H1 (cell line): ENCODE results near the gene PLD2. TPM values are rescaled to one million over a fixed set of nuclear protein-coding genes. Genes with fewer than 3 reads are reported as not detected.

Experiments
- CTCF ChIA-PET: fragments of 300-600 bp; sonication (Branson Sonifier 250); formaldehyde crosslinking; loops from one replicate; lab custom pipeline; 2021; ENCODE audit not compliant: partially characterized antibody; lab: Charles Lee
- POLR2A ChIA-PET: fragments of 300-600 bp; sonication (Branson Sonifier 250); formaldehyde crosslinking; loops from one replicate; lab custom pipeline; 2021; ENCODE audit warnings: inconsistent platforms; ENCODE audit not compliant: partially characterized antibody; lab: Charles Lee
- DNase-seq, 2 experiments: peaks; one replicate each; pipeline versions ENCODE4 v3.0.0 to v3.0.0-alpha.2; 2010 to 2022; ENCODE audit warnings: low spot score in 2 of 2, low read depth in 1 of 2, mixed read lengths in 1 of 2
- FAIRE-seq: peaks from 2 replicates; lab custom pipeline; 2011; peaks lifted over from hg19 to GRCh38; lab: Jason Lieb, UNC
- H2AFZ ChIP-seq: 2 replicates; pipeline ENCODE4 v1.8.1; 2012; ENCODE audit warnings: low read length, inconsistent platforms
- H2AK5ac ChIP-seq: 2 replicates; pipeline ENCODE4 v1.6.1; 2013; ENCODE audit warnings: low read depth, low read length
- H2BK120ac ChIP-seq: replicated peaks from 2 replicates; pipeline ENCODE3; 2013; ENCODE audit warnings: low read depth, low read length, inconsistent platforms
- H2BK12ac ChIP-seq: 2 replicates; pipeline ENCODE4 v1.6.1; 2013; ENCODE audit warnings: low read depth, low read length
- H2BK15ac ChIP-seq: 2 replicates; pipeline ENCODE4 v1.6.1; 2013; ENCODE audit warnings: low read length
- H2BK20ac ChIP-seq: 2 replicates; pipeline ENCODE4 v1.6.1; 2013; ENCODE audit warnings: low read length
- H2BK5ac ChIP-seq: 2 replicates; pipeline ENCODE4 v1.6.1; 2013; ENCODE audit warnings: low read depth, low read length
- H3K14ac ChIP-seq: 2 replicates; pipeline ENCODE4 v1.6.1; 2013; ENCODE audit warnings: inconsistent platforms; ENCODE audit not compliant: insufficient read length
- H3K18ac ChIP-seq: 2 replicates; pipeline ENCODE4 v1.6.1; 2013; ENCODE audit warnings: low read length; ENCODE audit errors: extremely low read depth
- H3K23ac ChIP-seq: 2 replicates; pipeline ENCODE4 v1.6.1; 2013; ENCODE audit warnings: inconsistent platforms; ENCODE audit not compliant: insufficient read length
- H3K23me2 ChIP-seq: 2 replicates; pipeline ENCODE4 v1.6.1; 2013; ENCODE audit warnings: low read depth, low read length
- H3K27ac ChIP-seq: 2 replicates; pipeline ENCODE4 v1.6.1; 2011; ENCODE audit warnings: low read depth, low read length, inconsistent platforms
- H3K27me3 ChIP-seq, 4 experiments: replicated peaks in 1 of 4; 1 replicate in 1 of 4; 2 replicates in 3 of 4; pipeline versions ENCODE4 v1.6.1 to v1.8.1; 2011 to 2013; ENCODE audit warnings: low read length in 3 of 4, mild to moderate bottlenecking in 3 of 4, inconsistent platforms in 2 of 4, mixed read lengths in 2 of 4, moderate library complexity in 1 of 4; ENCODE audit not compliant: control insufficient read depth in 3 of 4, insufficient read depth in 3 of 4; ENCODE audit errors: extremely low read depth in 1 of 4
- H3K36me3 ChIP-seq, 4 experiments: 2 replicates each; pipeline versions ENCODE4 v1.6.1 to v1.8.1; 2011 to 2013; ENCODE audit warnings: mild to moderate bottlenecking in 4 of 4, low read length in 3 of 4, moderate library complexity in 2 of 4, control low read depth in 1 of 4, inconsistent platforms in 1 of 4; ENCODE audit not compliant: insufficient read depth in 4 of 4, control insufficient read depth in 2 of 4
- H3K4ac ChIP-seq: replicated peaks from 2 replicates; pipeline ENCODE3; 2013; ENCODE audit warnings: low read length, low read depth, mixed read lengths, inconsistent platforms; ENCODE audit not compliant: insufficient read length
- H3K4me1 ChIP-seq, 4 experiments: replicated peaks in 1 of 4; 1 replicate in 1 of 4; 2 replicates in 3 of 4; pipeline versions ENCODE4 v1.6.1 to v1.8.1; 2011 to 2013; ENCODE audit warnings: low read length in 3 of 4, inconsistent platforms in 2 of 4, mixed read lengths in 1 of 4; ENCODE audit not compliant: insufficient read depth in 4 of 4, control insufficient read depth in 3 of 4
- H3K4me2 ChIP-seq, 2 experiments: 2 replicates each; pipeline versions ENCODE4 v1.6.1 to v1.8.1; 2011 to 2013; ENCODE audit warnings: low read depth in 2 of 2, low read length in 2 of 2, control low read depth in 1 of 2, inconsistent platforms in 1 of 2, mild to moderate bottlenecking in 1 of 2; ENCODE audit not compliant: insufficient read depth in 1 of 2
- H3K4me3 ChIP-seq, 4 experiments: fragments of 200-600, 300-600 bp in 1 of 4; sonication (generic), shearing (Covaris generic), sonication (Bioruptor Twin) in 1 of 4; 2 replicates each; pipeline versions ENCODE4 v1.5.1 to v1.8.1; 2011 to 2016; ENCODE audit warnings: low read length in 4 of 4, low read depth in 3 of 4, control low read depth in 2 of 4, inconsistent platforms in 2 of 4, mild to moderate bottlenecking in 2 of 4, mixed read lengths in 1 of 4, moderate library complexity in 1 of 4; ENCODE audit not compliant: insufficient read depth in 2 of 4; ENCODE audit errors: extremely low read depth in 1 of 4
- H3K56ac ChIP-seq: replicated peaks from 2 replicates; pipeline ENCODE3; 2013; ENCODE audit warnings: low read depth, mild to moderate bottlenecking, mixed read lengths, low read length, inconsistent platforms; ENCODE audit not compliant: insufficient read length
- H3K79me1 ChIP-seq: 2 replicates; pipeline ENCODE4 v1.6.1; 2013; ENCODE audit warnings: low read depth, low read length, control low read depth
- H3K79me2 ChIP-seq, 2 experiments: 2 replicates each; pipeline versions ENCODE4 v1.6.1 to v1.8.1; 2012 to 2013; ENCODE audit warnings: low read length in 2 of 2, mild to moderate bottlenecking in 2 of 2, inconsistent platforms in 1 of 2; ENCODE audit not compliant: insufficient read depth in 2 of 2, control insufficient read depth in 1 of 2
- H3K9ac ChIP-seq, 4 experiments: replicated peaks in 1 of 4; 1 replicate in 1 of 4; 2 replicates in 3 of 4; pipeline versions ENCODE4 v1.6.1 to v1.8.1; 2011 to 2013; ENCODE audit warnings: low read depth in 3 of 4, low read length in 3 of 4, control low read depth in 2 of 4, mild to moderate bottlenecking in 2 of 4, moderate library complexity in 2 of 4, inconsistent platforms in 1 of 4; ENCODE audit errors: extremely low read depth in 1 of 4
- H3K9me3 ChIP-seq, 2 experiments: 2 replicates each; pipeline versions ENCODE4 v1.6.1 to v1.8.1; 2012 to 2013; ENCODE audit warnings: mild to moderate bottlenecking in 2 of 2, moderate library complexity in 2 of 2, control low read depth in 1 of 2, inconsistent platforms in 1 of 2, low read depth in 1 of 2, low read length in 1 of 2, mixed read lengths in 1 of 2; ENCODE audit not compliant: insufficient read depth in 2 of 2
- H4K20me1 ChIP-seq, 2 experiments: replicated peaks in 1 of 2; 2 replicates each; pipeline versions ENCODE3 to v1.8.1; 2011 to 2013; ENCODE audit warnings: inconsistent platforms in 2 of 2, low read length in 2 of 2, mild to moderate bottlenecking in 1 of 2; ENCODE audit not compliant: insufficient read depth in 2 of 2, control insufficient read depth in 1 of 2
- H4K5ac ChIP-seq: 2 replicates; pipeline ENCODE4 v1.6.1; 2013; ENCODE audit warnings: low read length, low read depth, mixed read lengths, inconsistent platforms; ENCODE audit not compliant: insufficient read length
- H4K8ac ChIP-seq: 2 replicates; pipeline ENCODE4 v1.8.0; 2013; ENCODE audit warnings: mild to moderate bottlenecking, moderate library complexity, low read length, inconsistent platforms; ENCODE audit not compliant: insufficient read depth; ENCODE audit errors: extremely low read depth
- H4K91ac ChIP-seq: replicated peaks from 2 replicates; pipeline ENCODE3; 2013; ENCODE audit warnings: low read length, mixed read lengths, inconsistent platforms; ENCODE audit not compliant: insufficient read length
- POLR2AphosphoS5 ChIP-seq: IDR thresholded peaks from 2 replicates; pipeline ENCODE4 v1.6.1; 2011; ENCODE audit warnings: low read depth, low read length
- SIN3A ChIP-seq, 2 experiments: IDR thresholded peaks in 1 of 2; conservative IDR thresholded peaks in 1 of 2; 2 replicates each; pipeline ENCODE4 v1.6.1; 2011 to 2012; ENCODE audit warnings: low read length in 2 of 2, improper control_type of control experiment in 1 of 2, low read depth in 1 of 2, mild to moderate bottlenecking in 1 of 2
- WGBS, 2 experiments: shearing (Covaris generic) in 1 of 2; methylation state at CpG; one replicate each; pipeline versions ENCODE4 v1.1.6 to v1.1.7; 2013 to 2015; ENCODE audit warnings: low lambda C conversion rate in 2 of 2, mixed read lengths in 2 of 2, inconsistent platforms in 1 of 2, low coverage in 1 of 2, missing lambda C conversion rate in 1 of 2; ENCODE audit not compliant: insufficient replicate concordance in 2 of 2, insufficient coverage in 1 of 2, insufficient read length in 1 of 2; ENCODE audit errors: extremely low coverage in 1 of 2, missing lambda C conversion rate in 1 of 2; 5-methylcytosine and 5-hydroxymethylcytosine counted together
- polyA plus RNA-seq, 7 experiments: library from polyadenylated mRNA; depleted of rRNA in 3 of 7; stranded (reverse) in 5 of 7; unstranded in 2 of 7; fragments of >200 nt in 5 of 7; fragments of 200-250 nt in 2 of 7; gene quantifications; 1 replicate in 5 of 7; 2 replicates in 1 of 7; 4 replicates in 1 of 7; pipeline versions ENCODE4 v1.2.1 to v1.2.3, GENCODE V29; 2011 to 2013; ENCODE audit warnings: missing spikeins in 2 of 7, mixed read lengths in 2 of 7
- total RNA-seq: library from RNA; stranded (reverse); fragmentation: NEBNext Ultra II Directional; extraction: Animal tissue kit (Norgen Biotek cat#: 25700); gene quantifications from 2 replicates; pipeline ENCODE4 v1.2.1, GENCODE V29; 2021
- TF ChIP-seq, protein P1 (sequence below): IDR thresholded peaks from 2 replicates; pipeline ENCODE4 v1.6.1; 2012; ENCODE audit warnings: inconsistent platforms

The PLD2 gene
- total and polyA plus RNA-seq, 2 of the 8 experiments (the other 6 are each of a cell fraction or from before 2014, with no cell fraction given): 44.3 to 48.4 TPM

GRCh38 chr17:4771519-4772234 lies 35.3 kb upstream of the PLD2 start, which contains the start of gene TM4SF5:
TM4SF5 (plus strand) TSS chr17:4771886; CDS start chr17:4771923, 37 bp downstream.
- FAIRE-seq (no peak), DNase-seq (no peak)
- Histone ChIP-seq H2AFZ (no peak within 1 kb of the TSS), H3K23me2 (no peaks in the 10 kb centered on the region; the same call in 1 of the 2 replicates), H3K4ac (no peak within 1 kb of the TSS), H3K4me1 (no peaks in the 10 kb centered on the region), H3K18ac (no peak within 1 kb of the TSS), H3K23ac (no peak within 1 kb of the TSS), H3K4me2 (no peak within 1 kb of the TSS), H3K27me3 (no peaks in the 10 kb centered on the region), H3K36me3 (no peaks in the 10 kb centered on the region), H3K79me2 (no peaks in the 10 kb centered on the region), H4K20me1 (no peaks in the 10 kb centered on the region), H2BK5ac (no peak within 1 kb of the TSS), H4K8ac (no peak within 1 kb of the TSS), H2BK120ac (no peak within 1 kb of the TSS), H2AK5ac (no peak within 1 kb of the TSS), H3K79me1 (no peaks in the 10 kb centered on the region; the same call in 1 of the 2 replicates), H3K56ac (no peak within 1 kb of the TSS), H4K5ac (no peak within 1 kb of the TSS), H3K9ac (no peak within 1 kb of the TSS), H3K14ac (no peak within 1 kb of the TSS), H3K9me3 (no peaks in the 10 kb centered on the region), H2BK20ac (no peak within 1 kb of the TSS), H3K4me3 (no peak within 1 kb of the TSS), H2BK15ac (no peak within 1 kb of the TSS), H3K27ac (no peak within 1 kb of the TSS), H2BK12ac (no peak within 1 kb of the TSS), H4K91ac (no peak within 1 kb of the TSS)
- no peak for TF ChIP-seq SIN3A (conservative IDR thresholded peaks at IDR 0.05 in 1 of 2, IDR thresholded peaks at IDR 0.05 in 1 of 2; ENCODE audit: low read depth in 1 of 2, low read length in 2 of 2)
- TF ChIP-seq, protein P1, sequence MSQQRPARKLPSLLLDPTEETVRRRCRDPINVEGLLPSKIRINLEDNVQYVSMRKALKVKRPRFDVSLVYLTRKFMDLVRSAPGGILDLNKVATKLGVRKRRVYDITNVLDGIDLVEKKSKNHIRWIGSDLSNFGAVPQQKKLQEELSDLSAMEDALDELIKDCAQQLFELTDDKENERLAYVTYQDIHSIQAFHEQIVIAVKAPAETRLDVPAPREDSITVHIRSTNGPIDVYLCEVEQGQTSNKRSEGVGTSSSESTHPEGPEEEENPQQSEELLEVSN: no peak
- no peak for TF ChIP-seq POLR2AphosphoS5
- 85% methylated on average over 12 of the region's 13 CpGs; no CpG with 5 or more reads in 1 of the 2 experiments for WGBS, 2 experiments
- ChIA-PET POLR2A (interaction anchor here (0.9 to 1.1 kb wide), 2 partner anchors 15 to 26 kb away, joined by 3 to 5 read pairs; partner anchors contain the start of gene VMO1), CTCF (interaction anchor here (1.2 to 2.2 kb wide), 3 partner anchors 16 to 32 kb away, joined by 3 to 6 read pairs (median 4); partner anchors contain the start of gene GLTPD2)
